Tibial artery (tissue), 4 donors: ENCODE results near the gene MCUR1.

Source experiments
- DNase-seq, 2 donors: peaks; one replicate each; pipeline ENCODE4 v3.0.0-alpha.2; 2019
- H3K27ac ChIP-seq, 2 donors: fragments of 200-600 bp; sonication (generic) in 1 of 2; 1 replicate in 1 of 2; 2 replicates in 1 of 2; pipeline ENCODE4 v1.5.1; 2018 to 2019; ENCODE audit warnings: mild to moderate bottlenecking in 1 of 2
- H3K27me3 ChIP-seq, 2 donors: fragments of 200-600 bp; sonication (generic) in 1 of 2; one replicate each; pipeline versions ENCODE4 v1.5.1 to v1.6.0; 2016 to 2019
- H3K36me3 ChIP-seq, 3 donors: fragments of 200-600 bp; sonication (generic) in 2 of 3; one replicate each; pipeline ENCODE4 v1.5.1; 2016 to 2019; ENCODE audit warnings: mild to moderate bottlenecking in 2 of 3
- H3K4me1 ChIP-seq, 4 donors: fragments of 200-600 bp; sonication (generic) in 2 of 4; 1 replicate in 3 of 4; 2 replicates in 1 of 4; pipeline ENCODE4 v1.5.1; 2016 to 2019
- H3K4me3 ChIP-seq, 2 donors: fragments of 200-600 bp; sonication (generic) in 1 of 2; 1 replicate in 1 of 2; 2 replicates in 1 of 2; pipeline ENCODE4 v1.5.1; 2018 to 2019; ENCODE audit warnings: mild to moderate bottlenecking in 2 of 2
- H3K9me3 ChIP-seq, 3 donors: fragments of 200-600 bp; sonication (generic) in 1 of 3; one replicate each; pipeline ENCODE4 v1.5.1; 2016 to 2019
- intact Hi-C: fragments of 100-400 bp; cut with DNase I; formaldehyde crosslinking; loops from one replicate; pipeline ENCODE4 v1.15.0; 2023; ENCODE audit warnings: low total_unique reads
- TF ChIP-seq, protein P1 (sequence below), 2 experiments: fragments of 200-600 bp in 1 of 2; fragments of 450-650 bp in 1 of 2; IDR thresholded peaks; one replicate each; pipeline ENCODE4 v1.5.1; 2017 to 2019; ENCODE audit warnings: antibody characterized with exemption in 2 of 2, mild to moderate bottlenecking in 1 of 2, moderate library complexity in 1 of 2

Gene MCUR1

DNA sequence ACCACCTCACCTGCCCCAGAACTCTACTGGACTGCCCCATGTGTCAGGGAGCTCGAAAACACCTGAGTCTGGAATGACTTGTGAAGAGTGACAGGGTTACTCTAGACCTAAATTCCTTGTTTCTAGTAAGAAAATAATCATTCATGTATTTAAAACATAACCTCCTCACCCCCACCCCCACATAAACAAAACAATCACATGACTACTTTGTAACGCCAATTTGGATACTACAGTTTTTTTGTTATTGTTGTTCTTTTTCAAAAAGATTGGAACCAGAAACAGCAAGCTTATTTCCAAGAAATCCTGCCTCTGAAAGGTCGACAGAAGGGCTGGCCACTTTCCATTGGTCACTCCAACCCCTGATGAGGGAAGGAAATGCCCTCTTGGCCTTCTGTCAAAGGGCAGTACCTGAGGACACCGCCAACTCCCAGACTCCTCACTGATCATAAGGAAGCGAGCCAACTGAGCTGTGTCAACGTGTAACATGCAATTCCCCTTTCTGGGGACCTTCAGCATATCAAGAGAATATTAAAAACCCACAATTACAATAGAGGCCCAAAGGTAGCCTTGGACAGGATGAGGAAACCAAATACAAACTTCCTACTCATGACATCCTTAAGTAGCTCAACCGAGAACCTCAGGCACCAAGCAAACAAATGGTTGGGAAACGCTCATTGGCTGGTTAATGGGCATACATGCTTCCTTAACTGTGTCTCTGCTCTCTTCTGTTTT is 2.6 kb downstream of the MCUR1 start:
- Histone ChIP-seq H3K36me3 (peaks cover 0 to 2% (median 0%) of the 10 kb centered on the region in 3 donors), H3K27me3 (no peaks in the 10 kb centered on the region), H3K27ac (peak overlapping the region in 1 of 2 donors; percentile 27), H3K4me3 (no peak overlapping the region), H3K4me1 (peaks cover 0 to 34% (median 21%) of the 10 kb centered on the region in 4 donors), H3K9me3 (no peaks in the 10 kb centered on the region)
- intact Hi-C loops, result no loop called here
- no peak for DNase-seq
- TF ChIP-seq, protein P1, sequence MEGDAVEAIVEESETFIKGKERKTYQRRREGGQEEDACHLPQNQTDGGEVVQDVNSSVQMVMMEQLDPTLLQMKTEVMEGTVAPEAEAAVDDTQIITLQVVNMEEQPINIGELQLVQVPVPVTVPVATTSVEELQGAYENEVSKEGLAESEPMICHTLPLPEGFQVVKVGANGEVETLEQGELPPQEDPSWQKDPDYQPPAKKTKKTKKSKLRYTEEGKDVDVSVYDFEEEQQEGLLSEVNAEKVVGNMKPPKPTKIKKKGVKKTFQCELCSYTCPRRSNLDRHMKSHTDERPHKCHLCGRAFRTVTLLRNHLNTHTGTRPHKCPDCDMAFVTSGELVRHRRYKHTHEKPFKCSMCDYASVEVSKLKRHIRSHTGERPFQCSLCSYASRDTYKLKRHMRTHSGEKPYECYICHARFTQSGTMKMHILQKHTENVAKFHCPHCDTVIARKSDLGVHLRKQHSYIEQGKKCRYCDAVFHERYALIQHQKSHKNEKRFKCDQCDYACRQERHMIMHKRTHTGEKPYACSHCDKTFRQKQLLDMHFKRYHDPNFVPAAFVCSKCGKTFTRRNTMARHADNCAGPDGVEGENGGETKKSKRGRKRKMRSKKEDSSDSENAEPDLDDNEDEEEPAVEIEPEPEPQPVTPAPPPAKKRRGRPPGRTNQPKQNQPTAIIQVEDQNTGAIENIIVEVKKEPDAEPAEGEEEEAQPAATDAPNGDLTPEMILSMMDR (IDR thresholded peaks at IDR 0.05), result no peak

DNA sequence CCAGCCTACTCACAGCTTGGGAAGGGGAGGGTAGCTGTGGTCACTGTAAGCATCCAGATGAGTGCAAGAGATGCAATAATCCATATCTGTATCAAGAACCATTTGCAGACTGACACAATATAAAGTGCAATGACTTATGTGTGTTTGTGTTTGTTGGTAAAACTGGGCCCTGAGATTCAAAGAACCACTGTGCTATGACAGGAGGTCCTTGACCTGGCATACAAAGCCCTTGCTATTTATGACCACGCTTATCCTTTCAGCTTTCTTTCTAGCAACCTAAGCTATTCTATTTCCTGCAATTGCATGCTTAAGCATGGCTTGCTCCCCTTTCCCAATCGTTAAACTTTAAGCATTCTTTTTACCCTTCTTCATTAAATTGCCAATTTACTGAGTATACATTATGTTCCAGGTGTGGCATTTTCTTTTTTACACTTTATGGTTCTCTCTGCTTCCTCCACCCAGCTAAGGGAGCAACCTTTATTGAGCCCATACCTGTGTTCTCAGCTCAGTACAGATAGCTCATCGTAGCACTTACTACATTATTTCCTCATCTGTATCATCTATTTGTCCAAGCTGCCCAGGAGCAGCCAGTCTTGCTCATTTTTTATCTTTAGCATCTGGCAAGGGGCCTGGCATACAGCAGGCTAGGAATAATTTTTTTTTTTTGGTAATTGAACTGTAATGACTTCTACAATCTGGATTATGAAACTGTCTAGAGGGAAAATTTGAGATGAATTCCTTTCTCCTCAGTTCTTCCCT is 3.5 kb downstream of the MCUR1 start:
- H3K4me1 ChIP-seq, result peaks cover 0 to 34% (median 21%) of the 10 kb centered on the region in 4 donors
- TF ChIP-seq, protein P1 (IDR thresholded peaks at IDR 0.05), result no peak
- no peak overlapping the region for H3K4me3 ChIP-seq
- H3K27me3 ChIP-seq, result no peaks in the 10 kb centered on the region
- no peaks in the 10 kb centered on the region for H3K9me3 ChIP-seq
- DNase-seq, result no peak
- peaks cover 0 to 12% (median 6%) of the 10 kb centered on the region in 3 donors for H3K36me3 ChIP-seq
- peak overlapping the region in 1 of 2 donors; percentile 27 for H3K27ac ChIP-seq
- intact Hi-C loops, result no loop called here

DNA sequence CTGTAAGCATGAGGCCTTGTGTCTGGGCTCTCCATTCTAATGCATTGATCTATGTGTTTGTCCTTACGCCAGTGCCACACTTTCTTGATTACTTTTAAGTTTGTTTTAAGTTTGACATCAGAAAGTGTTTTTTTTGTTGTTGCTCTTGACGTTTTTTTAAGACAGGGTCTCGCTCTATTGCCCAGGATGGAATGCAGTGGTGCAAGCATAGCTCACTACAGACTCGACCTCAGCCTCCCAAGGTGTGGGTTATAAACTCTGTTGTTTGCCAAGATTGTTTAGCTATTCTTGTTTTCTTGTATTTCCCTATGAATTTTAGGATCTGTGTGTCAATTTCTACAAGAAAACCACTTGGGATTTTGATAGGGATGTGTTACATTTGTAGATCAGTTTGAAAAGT is 5.6 kb downstream of the MCUR1 start:
- TF ChIP-seq, protein P1 (IDR thresholded peaks at IDR 0.05), result no peak
- Histone ChIP-seq H3K4me3 (no peak overlapping the region), H3K27me3 (no peaks in the 10 kb centered on the region), H3K27ac (no peak overlapping the region), H3K4me1 (peaks cover 0 to 29% (median 20%) of the 10 kb centered on the region in 4 donors), H3K9me3 (no peaks in the 10 kb centered on the region), H3K36me3 (peaks cover 0 to 27% (median 15%) of the 10 kb centered on the region in 3 donors)
- intact Hi-C loops, result no loop called here
- DNase-seq, result no peak

DNA sequence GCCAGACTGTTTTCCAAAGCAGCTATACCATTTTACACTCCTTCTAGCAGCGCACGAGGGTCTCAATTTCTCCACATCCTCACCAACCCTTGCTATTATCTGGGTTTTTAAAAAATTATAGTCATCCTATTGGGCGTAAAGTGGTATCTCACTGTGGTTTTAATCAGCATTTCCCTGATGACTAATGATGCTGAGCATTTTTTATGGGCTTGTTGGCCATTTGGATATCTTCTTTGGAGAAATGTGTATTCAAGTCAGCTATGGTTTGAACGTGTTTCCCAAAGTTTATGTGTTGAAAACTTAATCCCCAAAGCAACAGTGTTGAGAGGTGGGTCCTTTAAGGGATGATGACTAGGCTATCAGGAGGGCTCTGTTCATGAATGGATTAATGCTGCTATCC is 6.7 kb downstream of the MCUR1 start:
- TF ChIP-seq, protein P1 (IDR thresholded peaks at IDR 0.05), result no peak
- intact Hi-C loops, result no loop called here
- H3K4me1 ChIP-seq, result peaks cover 0 to 25% (median 16%) of the 10 kb centered on the region in 4 donors

DNA sequence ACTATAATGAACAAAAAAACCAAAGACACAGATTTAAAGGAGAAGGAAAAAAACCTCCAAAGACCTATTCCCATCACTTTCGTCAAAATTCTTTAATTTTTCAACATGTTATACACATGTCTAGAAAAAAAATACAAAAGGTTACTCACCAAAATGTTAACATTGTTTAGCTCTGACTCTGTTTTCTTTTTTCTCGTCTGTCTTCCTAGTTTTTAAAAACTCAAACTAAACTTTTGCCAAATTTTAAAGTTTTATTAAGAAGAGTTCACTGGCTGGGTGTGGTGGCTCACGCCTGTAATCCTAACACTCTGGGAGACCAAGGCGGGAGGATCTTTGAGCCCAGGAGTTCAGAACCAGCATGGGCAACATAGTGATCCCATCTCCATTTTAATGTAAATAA is 10.8 kb downstream of the MCUR1 start:
- H3K27me3 ChIP-seq, result no peaks in the 10 kb centered on the region
- H3K36me3 ChIP-seq, result peaks cover 34 to 74% (median 45%) of the 10 kb centered on the region in 3 donors
- intact Hi-C loops, result no loop called here
- TF ChIP-seq, protein P1 (IDR thresholded peaks at IDR 0.05), result no peak
- no peak overlapping the region for H3K27ac ChIP-seq
- H3K4me1 ChIP-seq, result no peaks in the 10 kb centered on the region
- no peak for DNase-seq
- H3K9me3 ChIP-seq, result no peaks in the 10 kb centered on the region
- no peak overlapping the region for H3K4me3 ChIP-seq

More for the DNA sequence above, 6.7 kb downstream of the MCUR1 start:
- Histone ChIP-seq H3K27me3 (no peaks in the 10 kb centered on the region), H3K27ac (no peak overlapping the region), H3K9me3 (no peaks in the 10 kb centered on the region), H3K36me3 (peaks cover 4 to 37% (median 25%) of the 10 kb centered on the region in 3 donors), H3K4me3 (no peak overlapping the region)
- DNase-seq, result no peak
